NCI-H2107 treated with DMSO at 0.1 percent for 48 hours (cell line): ENCODE measurements around the gene LCE3E.

Source experiments
- DNase-seq: peaks from one replicate; lab custom pipeline; 2025; ENCODE audit not compliant: unreplicated experiment; lab: John Stamatoyannopoulos, UW

The LCE3E gene

GRCh38 chr1:152517237-152517811 lies 49.3 kb downstream of the LCE3E start:
- no peak for DNase-seq

GRCh38 chr1:152516082-152516481 lies 50.5 kb downstream of the LCE3E start:
- no peak for DNase-seq
